Measurements from ENCODE around the gene LRRC45. TPM values are rescaled to one million over a fixed set of nuclear protein-coding genes. Genes with fewer than 3 reads are reported as not detected.

LRRC45 gene
- total RNA-seq, 1 donor from 2014 or later: 15.2 TPM

DNA sequence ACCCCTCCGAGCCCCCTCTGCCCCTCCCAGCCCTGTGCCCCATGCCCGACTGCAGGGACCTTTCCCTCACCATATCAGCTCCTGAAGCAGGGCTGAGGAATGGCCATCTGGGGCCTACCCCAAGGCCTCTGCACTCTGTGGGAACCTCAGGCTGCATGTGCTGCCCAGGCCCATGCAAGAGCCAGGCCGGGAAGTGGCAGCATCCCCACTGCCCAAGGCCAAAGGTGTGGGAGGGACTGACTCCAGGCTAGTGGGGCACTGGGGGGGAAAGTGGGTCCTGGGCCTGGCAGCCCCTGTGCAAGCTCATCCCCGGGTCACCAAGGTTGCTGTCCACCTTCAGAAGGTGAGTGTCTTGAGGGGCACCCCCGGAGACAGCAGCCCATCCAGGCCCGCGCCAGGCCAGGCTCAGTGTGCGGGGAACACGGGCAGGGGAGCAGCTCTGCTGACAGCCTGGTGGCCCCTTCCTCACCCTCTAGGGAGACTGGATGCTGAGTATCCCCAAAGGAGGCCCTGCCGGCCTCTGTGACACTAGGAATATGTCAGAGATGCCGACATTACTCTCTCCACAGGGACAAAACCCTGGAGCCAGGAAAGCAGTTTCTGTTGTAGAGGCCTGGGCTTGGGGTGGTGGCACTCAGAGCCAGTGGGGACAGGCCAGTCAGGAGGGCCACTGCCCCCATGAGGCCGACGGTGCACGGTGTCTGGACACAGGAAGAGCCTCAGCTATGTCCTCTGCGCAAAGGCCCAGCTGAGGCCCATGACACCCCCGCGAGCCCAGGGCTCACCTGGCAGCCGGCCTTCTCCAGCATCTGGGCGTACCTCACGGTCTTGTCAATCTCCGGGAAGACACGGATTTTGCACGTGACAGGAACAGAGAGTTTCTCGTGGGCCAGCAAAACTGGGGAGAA lies 39.2 kb downstream of the LRRC45 start:
- DNase-seq (ENCODE audit: low read depth): no peak

GRCh38 chr17:82062984-82063368 lies 39.9 kb downstream of the LRRC45 start:
- DNase-seq (ENCODE audit: low read depth): no peak

DNA sequence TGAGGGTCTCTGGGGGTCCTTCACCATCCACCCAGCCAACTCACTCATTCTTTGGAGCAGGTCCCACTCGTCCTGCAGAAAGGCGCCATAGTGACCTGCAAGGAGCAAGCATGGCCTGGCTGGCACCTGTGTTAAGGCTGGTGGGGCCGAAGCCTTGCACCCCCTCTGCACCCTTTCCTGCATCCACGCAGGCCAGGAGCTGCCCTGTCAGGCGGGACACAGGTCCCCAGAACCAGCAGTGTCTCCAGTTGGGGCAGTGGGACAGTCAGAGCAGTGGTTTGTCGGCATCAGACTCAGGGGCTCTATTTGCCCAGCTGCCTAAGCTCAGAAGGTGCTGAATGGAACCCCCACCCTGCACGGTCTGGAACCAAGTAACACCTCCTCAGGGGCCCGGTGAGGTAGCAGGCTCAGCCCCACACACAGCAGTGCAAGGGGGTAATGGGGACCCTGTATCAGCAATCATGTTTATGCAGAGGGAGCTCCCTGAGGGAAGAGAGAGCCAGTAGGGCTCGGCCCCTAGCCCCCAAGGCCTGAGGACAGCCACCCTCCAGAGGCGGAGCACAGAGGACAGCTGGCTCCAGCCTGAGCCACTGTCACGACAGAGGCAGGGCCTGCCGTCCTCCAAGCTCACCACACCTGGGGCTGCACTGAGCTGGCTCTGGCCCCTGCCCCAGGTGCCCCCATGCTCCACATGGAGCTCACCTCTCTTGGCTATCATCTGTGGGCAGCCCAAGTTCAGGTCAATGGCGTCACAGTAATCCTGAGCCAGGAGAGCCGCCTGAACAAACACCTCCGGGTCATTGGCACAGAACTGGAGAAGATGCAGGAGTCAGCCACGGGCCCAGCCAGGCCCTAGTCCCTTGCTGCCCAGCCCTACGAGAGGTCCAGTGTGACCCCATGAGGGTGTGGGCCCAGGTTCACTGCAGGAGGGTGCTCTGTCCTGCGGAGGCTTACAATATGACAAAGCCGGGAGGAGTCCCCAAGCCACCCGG lies 40.6 kb downstream of the LRRC45 start:
- no peak for DNase-seq (ENCODE audit: low read depth)

DNA sequence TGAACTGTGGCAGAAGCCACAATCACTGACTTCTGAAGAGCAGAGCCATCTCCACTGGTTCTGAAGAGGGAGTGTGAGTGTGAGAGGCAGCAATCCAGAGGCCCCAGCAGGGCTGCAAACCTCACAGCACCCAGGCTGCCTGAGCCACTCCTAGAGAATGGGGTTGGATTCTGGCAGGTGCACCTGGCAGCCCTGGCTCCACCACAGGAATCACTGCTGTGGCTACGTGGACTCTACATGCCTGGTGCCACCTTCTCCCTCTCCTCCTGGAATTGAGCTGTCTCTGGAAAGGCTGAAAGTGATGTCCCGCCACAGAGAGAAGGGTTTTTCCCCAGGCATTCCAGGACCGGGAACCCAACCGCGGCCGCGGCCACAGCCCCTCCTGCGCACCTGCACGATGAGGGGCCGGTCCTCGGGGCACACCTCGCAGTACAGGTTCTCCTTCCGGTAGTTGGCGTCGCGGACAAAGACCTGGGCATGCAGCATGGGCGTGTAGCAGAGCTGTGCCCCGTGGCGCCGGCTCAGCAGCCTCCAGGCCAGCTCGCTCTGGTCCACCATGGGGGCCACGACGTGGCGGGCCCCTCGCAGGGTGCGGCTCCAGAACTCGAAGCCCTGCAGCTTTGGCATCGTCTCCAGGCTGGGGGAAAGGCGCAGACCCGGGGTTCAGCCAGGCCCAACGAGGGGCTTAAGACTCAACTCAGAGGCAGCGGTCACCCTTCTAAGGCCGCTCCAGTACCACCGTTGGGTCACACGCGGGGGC lies 41.5 kb downstream of the LRRC45 start:
- DNase-seq (ENCODE audit: low read depth): no peak

DNA sequence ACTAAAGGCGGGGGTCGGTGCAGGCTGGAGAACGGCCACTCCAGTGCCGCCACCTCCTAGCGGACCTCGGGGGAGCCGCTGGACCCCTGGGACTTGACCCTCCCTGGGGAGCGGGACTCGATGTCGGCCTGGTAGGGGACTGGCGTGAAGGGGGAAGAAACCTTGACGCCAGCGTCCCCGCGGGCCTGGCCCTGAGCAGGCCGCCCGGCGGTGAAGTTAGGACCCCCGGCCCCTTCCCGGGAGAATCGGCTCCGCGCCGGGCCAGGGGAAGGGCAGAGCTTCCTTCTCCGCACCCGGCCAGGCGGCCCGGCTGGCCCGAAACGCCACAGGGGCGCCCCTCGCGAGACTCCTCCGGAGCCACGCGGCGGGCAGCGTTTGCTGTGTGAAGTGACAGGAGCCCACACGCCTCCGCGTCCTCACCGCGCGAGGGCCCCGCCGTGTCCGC lies 42.1 kb downstream of the LRRC45 start:
- no peak for DNase-seq (ENCODE audit: low read depth)

DNA sequence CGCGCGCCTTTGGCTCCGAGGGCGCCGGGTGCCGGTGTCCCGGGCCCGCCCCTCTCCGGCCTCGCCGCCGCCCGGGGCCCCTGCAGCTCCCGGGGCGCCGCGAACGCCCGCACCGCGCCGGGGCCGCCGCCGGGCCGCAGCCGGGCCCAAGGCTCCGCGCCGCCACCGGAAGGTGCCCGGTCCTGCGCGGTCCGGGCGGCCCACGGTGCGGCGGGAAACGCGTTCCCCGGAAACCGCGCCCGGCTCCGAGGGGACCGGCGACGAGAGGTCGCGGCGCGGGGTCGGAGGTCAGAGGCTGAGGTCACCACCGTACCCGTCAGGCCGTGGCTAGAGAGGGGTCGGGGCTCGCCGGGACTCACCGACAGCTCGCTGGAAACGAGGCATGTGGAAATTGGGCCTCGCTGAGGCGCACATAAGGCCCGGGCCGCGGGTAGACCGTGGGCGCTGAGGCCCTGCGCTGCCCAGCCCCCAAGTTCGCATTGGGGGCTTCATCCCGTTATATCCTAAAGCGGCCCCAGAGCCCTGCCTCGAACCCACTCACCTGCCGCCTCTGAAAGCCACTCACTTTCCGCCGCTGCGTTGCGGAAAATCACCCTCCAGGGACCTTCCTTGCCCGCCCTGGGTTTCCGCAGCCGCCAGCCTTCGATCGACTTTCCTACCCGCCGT lies 42.7 kb downstream of the LRRC45 start, which contains the start of gene DUS1L:
TSS of gene DUS1L (minus strand) at position 167 of the 666 bp plus-strand sequence. CDS start 745 bp downstream, outside the sequence.
- DNase-seq (ENCODE audit: low read depth): no peak

GRCh38 chr17:82070611-82071010 lies 47.5 kb downstream of the LRRC45 start:
- no peak for DNase-seq (ENCODE audit: low read depth)

GRCh38 chr17:82072827-82073226 lies 49.7 kb downstream of the LRRC45 start:
- DNase-seq (ENCODE audit: low read depth): no peak

GRCh38 chr17:82073446-82073845 lies 50.3 kb downstream of the LRRC45 start:
- no peak for DNase-seq (ENCODE audit: low read depth)

GRCh38 chr17:82076018-82076784 lies 53.1 kb downstream of the LRRC45 start:
- peak; percentile 3 for DNase-seq (ENCODE audit: low read depth)

GRCh38 chr17:82076785-82077591 lies 53.9 kb downstream of the LRRC45 start:
- no peak for DNase-seq (ENCODE audit: low read depth)

- no peak for DNase-seq (ENCODE audit: low read depth)
Observed at GRCh38 chr17:82077617-82078358, 54.7 kb downstream of the LRRC45 start.

DNA sequence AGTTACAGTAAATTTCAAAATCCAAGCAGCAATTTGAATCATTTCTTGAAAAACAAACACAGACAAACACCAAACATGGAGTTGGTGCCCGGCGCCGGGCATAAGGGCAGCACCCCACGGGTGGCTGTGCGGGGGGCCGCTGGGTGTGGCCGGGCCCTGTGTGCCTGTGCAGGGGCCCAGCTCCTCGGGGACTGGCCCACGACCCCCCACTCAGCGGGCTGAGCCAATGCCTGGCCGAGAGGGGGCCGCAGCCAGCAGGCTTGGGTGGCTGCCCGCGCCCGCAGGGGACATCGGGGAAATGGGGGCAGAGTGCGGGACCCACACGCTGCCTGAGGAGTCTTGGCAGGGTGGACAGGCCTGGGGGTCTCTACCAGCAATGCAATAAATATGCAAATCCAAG lies 55.3 kb downstream of the LRRC45 start:
- no peak for DNase-seq (ENCODE audit: low read depth)

DNA sequence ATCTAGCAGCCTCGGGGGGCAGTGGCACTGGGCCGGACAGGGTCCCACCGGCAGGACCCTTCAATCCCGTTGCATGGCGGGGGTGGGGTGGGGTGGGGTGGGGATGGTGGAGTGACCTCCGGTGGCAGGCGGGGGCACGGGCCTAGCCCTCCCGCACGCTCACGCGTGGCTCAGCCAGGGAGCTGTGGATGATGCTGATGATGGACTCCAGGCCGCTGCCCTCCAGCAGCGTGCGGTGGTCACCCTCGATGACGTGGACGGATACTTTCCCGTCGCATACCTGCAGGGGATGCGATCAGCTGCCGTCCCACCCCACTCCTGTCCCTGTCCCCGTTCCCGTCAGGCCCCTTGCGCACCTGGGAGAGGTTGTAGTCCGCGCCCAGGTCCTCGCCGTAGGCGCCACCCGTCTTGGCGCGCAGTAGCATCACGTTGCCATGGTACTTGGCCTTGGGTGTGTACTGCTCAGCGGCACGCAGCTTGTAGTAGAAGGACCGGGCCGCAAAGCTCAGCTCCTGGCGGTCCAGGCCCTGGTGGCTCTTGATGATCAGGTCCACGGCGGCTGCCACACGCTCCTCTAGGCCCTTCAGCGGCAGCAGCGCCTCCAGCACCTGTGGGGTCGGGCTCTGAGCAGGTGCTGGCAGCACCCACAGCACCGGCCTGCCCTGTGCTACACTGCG lies 56.0 kb downstream of the LRRC45 start:
- no peak for DNase-seq (ENCODE audit: low read depth)

DNA sequence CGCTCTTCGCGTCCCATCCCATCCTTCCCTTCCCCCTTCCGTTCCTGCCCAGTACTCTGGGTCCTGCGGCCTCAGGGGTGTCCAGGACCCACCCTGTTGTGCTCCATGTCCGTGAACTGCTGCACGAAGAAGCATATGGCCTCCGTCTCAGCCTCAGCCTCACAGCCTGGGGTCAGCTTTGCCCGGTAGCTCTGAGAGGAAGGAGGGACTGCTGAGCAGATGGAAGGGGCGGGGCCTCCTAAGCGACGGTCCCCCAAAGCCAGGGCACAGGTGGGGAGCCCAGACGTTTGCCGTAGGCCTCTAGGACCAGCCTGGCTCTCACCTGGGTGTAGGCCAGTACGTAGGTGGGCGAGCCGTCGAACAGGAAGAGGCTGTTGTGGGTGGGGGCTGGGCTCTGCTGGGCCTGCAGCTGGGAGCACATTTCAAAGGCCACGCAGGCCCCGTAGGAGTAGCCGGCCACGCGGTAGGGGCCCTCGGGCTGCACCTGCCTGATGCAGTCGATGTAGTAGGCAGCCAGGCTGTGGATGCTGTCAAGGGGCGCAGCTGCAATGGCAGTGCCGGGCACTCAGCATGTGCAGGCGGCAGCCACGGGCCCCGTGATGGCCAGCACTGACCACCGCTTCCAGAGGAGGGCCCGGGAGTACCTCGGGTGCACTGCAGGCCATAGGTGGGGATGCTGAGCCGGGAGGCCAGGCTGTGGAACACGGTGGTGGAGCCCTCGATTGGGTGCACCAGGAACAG lies 57.1 kb downstream of the LRRC45 start:
- no peak for DNase-seq (ENCODE audit: low read depth)
